Panc1 (cell line): Measurements from ENCODE around the gene QRICH2. TPM values are rescaled to one million over a fixed set of nuclear protein-coding genes. Genes with fewer than 3 reads are reported as not detected.

ENCODE experiments used
- ATAC-seq: fragments of 200-7000 bp; cut with Tn5 transposase; 2 replicates; pipeline ENCODE4 v1.9.1; 2020; ENCODE audit warnings: mild to moderate bottlenecking, moderate library complexity
- BruUV-seq: library from RNA; stranded (reverse); fragments of 400-500 nt; replicated peaks from 2 replicates; lab custom pipeline; 2021; lab: Mats Ljungman, UMichigan
- CTCF ChIA-PET: fragments of 300-600 bp; sonication (Branson Sonifier 250); formaldehyde crosslinking; loops from one replicate; lab custom pipeline; 2022; ENCODE audit warnings: antibody characterized with exemption; lab: Charles Lee
- POLR2A ChIA-PET: fragments of 300-600 bp; sonication (Branson Sonifier 250); formaldehyde crosslinking; loops from one replicate; lab custom pipeline; 2022; ENCODE audit warnings: antibody characterized with exemption; lab: Charles Lee
- DNase-seq: peaks from one replicate; pipeline ENCODE4 v3.0.0-alpha.2; 2010; ENCODE audit warnings: low read depth, low spot score
- H3K27ac ChIP-seq: 2 replicates; pipeline ENCODE4 v1.5.1; 2011; ENCODE audit warnings: mild to moderate bottlenecking, low read length, inconsistent platforms
- H3K27me3 ChIP-seq: fragments of 200-500 bp; sonication (Bioruptor generic); 2 replicates; pipeline ENCODE4 v1.6.0; 2014; ENCODE audit warnings: low read length, inconsistent platforms; ENCODE audit not compliant: control insufficient read depth, insufficient read depth
- H3K36me3 ChIP-seq: fragments of 200-500 bp; sonication (Bioruptor generic); 2 replicates; pipeline ENCODE4 v1.5.1; 2014; ENCODE audit warnings: inconsistent platforms, mild to moderate bottlenecking, low read length, moderate library complexity; ENCODE audit not compliant: control insufficient read depth, insufficient read depth
- H3K4me1 ChIP-seq: 2 replicates; pipeline ENCODE4 v1.5.1; 2011; ENCODE audit warnings: inconsistent platforms, mild to moderate bottlenecking, low read length, moderate library complexity; ENCODE audit not compliant: control insufficient read depth, insufficient read depth
- H3K4me3 ChIP-seq, 2 experiments: 2 replicates each; pipeline ENCODE4 v1.5.1; 2011 to 2012; ENCODE audit warnings: low read depth in 2 of 2, low read length in 2 of 2, mild to moderate bottlenecking in 2 of 2, inconsistent platforms in 1 of 2, moderate library complexity in 1 of 2
- H3K9me3 ChIP-seq: fragments of 200-500 bp; sonication (Bioruptor generic); 2 replicates; pipeline ENCODE4 v1.5.1; 2014; ENCODE audit warnings: low read depth, mild to moderate bottlenecking, inconsistent platforms, low read length, moderate library complexity; ENCODE audit not compliant: control insufficient read depth, insufficient read depth
- CTCF ChIP-seq: fragments of 450-650 bp; IDR thresholded peaks from 2 replicates; pipeline ENCODE4 v1.5.1; 2017; ENCODE audit warnings: mild to moderate bottlenecking
- POLR2AphosphoS5 ChIP-seq: IDR thresholded peaks from 2 replicates; pipeline ENCODE4 v1.6.1; 2012; ENCODE audit warnings: mild to moderate bottlenecking, low read depth, low read length, moderate library complexity
- REST ChIP-seq, 2 experiments: IDR thresholded peaks; 2 replicates each; pipeline ENCODE4 v1.6.1; 2011 to 2012; ENCODE audit warnings: low read depth in 2 of 2, control low read depth in 1 of 2, low read length in 1 of 2, mild to moderate bottlenecking in 1 of 2, moderate library complexity in 1 of 2; ENCODE audit not compliant: insufficient read depth in 1 of 2
- SIN3A ChIP-seq: IDR thresholded peaks from 2 replicates; pipeline ENCODE4 v1.6.1; 2012; ENCODE audit warnings: low read depth, mild to moderate bottlenecking, low read length, moderate library complexity, borderline replicate concordance; ENCODE audit not compliant: insufficient read depth
- TCF7L2 ChIP-seq: IDR thresholded peaks from 2 replicates; pipeline ENCODE4 v1.6.1; 2011; ENCODE audit warnings: mild to moderate bottlenecking, low read depth, low read length, inconsistent platforms
- in situ Hi-C: cut with HindIII; loops from 2 replicates; pipeline ENCODE4 v1.10.0; 2016; ENCODE audit warnings: low sequenced_read_pairs, low pct_unique_long_range_greater_than_20kb
- intact Hi-C: fragments of 100-400 bp; cut with micrococcal nuclease; formaldehyde crosslinking; loops from one replicate; pipeline ENCODE4 v1.10.0; 2022; ENCODE audit not compliant: unreplicated experiment
- total RNA-seq: library from RNA; stranded (reverse); gene quantifications from one replicate; pipeline ENCODE4 v1.2.1, GENCODE V29; 2021; ENCODE audit not compliant: unreplicated experiment

QRICH2 gene
- total RNA-seq, 1 experiment from 2014 or later: 0.92 TPM

- peaks cover 4% of the 10 kb centered on the region; the same call in 1 of the 2 replicates for H3K4me1 ChIP-seq
- POLR2A ChIA-PET: no interaction called here
- no peak for DNase-seq
- CTCF ChIA-PET: interaction anchor here (0.6 kb wide), 1 partner anchor 12 kb away, joined by 4 read pairs; no protein-coding TSS in a partner anchor
- no peaks in the 10 kb centered on the region for H3K9me3 ChIP-seq
- no peak for TF ChIP-seq REST (IDR thresholded peaks at IDR 0.05; ENCODE audit: insufficient read depth in 1 of 2, low read depth in 2 of 2, low read length in 1 of 2)
- no peak for TF ChIP-seq CTCF
- TF ChIP-seq TCF7L2: no peak
- TF ChIP-seq SIN3A: no peak
- TF ChIP-seq POLR2AphosphoS5: no peak
- H3K36me3 ChIP-seq: no peaks in the 10 kb centered on the region
- in situ Hi-C loops (no loop called here), intact Hi-C loops (no loop called here)
- no peak overlapping the region for H3K4me3 ChIP-seq
- H3K27ac ChIP-seq: no peak overlapping the region
- no TSS peak for BruUV-seq
- ATAC-seq: no peak
- H3K27me3 ChIP-seq: peaks cover 5% of the 10 kb centered on the region
These were observed 64.0 kb downstream of the QRICH2 start for GRCh38 chr17:76243826-76244679.

GRCh38 chr17:76241691-76242255 lies 66.3 kb downstream of the QRICH2 start:
- DNase-seq (no peak), ATAC-seq (no peak)
- no peak overlapping the region for H3K27ac ChIP-seq
- ChIA-PET POLR2A (interaction anchor here (0.6 kb wide), 1 partner anchor 64 kb away, joined by 3 read pairs; no protein-coding TSS in a partner anchor), CTCF (no interaction called here)
- H3K36me3 ChIP-seq: no peaks in the 10 kb centered on the region
- peaks cover 4% of the 10 kb centered on the region; the same call in 1 of the 2 replicates for H3K4me1 ChIP-seq
- H3K9me3 ChIP-seq: no peaks in the 10 kb centered on the region
- no peak for TF ChIP-seq CTCF
- no peak for TF ChIP-seq REST (IDR thresholded peaks at IDR 0.05; ENCODE audit: insufficient read depth in 1 of 2, low read depth in 2 of 2, low read length in 1 of 2)
- TF ChIP-seq POLR2AphosphoS5: no peak
- no peak for TF ChIP-seq TCF7L2
- TF ChIP-seq SIN3A: no peak
- intact Hi-C loops: no loop called here
- no peak overlapping the region for H3K4me3 ChIP-seq
- in situ Hi-C loops: no loop called here
- peaks cover 14% of the 10 kb centered on the region for H3K27me3 ChIP-seq
- no TSS peak for BruUV-seq
